Ectodermal cell (in vitro differentiated cells): ENCODE data around the gene ATRN. TPM values are rescaled to one million over a fixed set of nuclear protein-coding genes. Genes with fewer than 3 reads are reported as not detected.
"Not testable (repeated sequence)": the region's sequence is repeated elsewhere in the genome, so short reads cannot be mapped to it uniquely, and the experiment has no call there.

ENCODE experiments used
- H3K27ac ChIP-seq: 2 replicates; pipeline ENCODE4 v1.7.0; 2013; ENCODE audit warnings: mild to moderate bottlenecking, low read depth, low read length; ENCODE audit not compliant: insufficient read depth, poor library complexity, severe bottlenecking
- H3K27me3 ChIP-seq: 2 replicates; pipeline ENCODE4 v1.7.0; 2013; ENCODE audit warnings: mild to moderate bottlenecking, low read length; ENCODE audit not compliant: insufficient read depth, control insufficient read depth, poor library complexity, severe bottlenecking
- H3K36me3 ChIP-seq: one replicate; pipeline ENCODE4 v1.7.0; 2013; ENCODE audit warnings: low read length; ENCODE audit not compliant: control insufficient read depth, insufficient read depth
- H3K4me1 ChIP-seq: one replicate; pipeline ENCODE4 v1.7.0; 2013; ENCODE audit warnings: low read length; ENCODE audit not compliant: control insufficient read depth, insufficient read depth
- H3K4me3 ChIP-seq: 2 replicates; pipeline ENCODE4 v1.7.0; 2013; ENCODE audit warnings: low read depth, low read length, control low read depth; ENCODE audit not compliant: insufficient read depth
- H3K9me3 ChIP-seq: 2 replicates; pipeline ENCODE4 v1.7.0; 2013; ENCODE audit warnings: mild to moderate bottlenecking, low read length, moderate library complexity; ENCODE audit not compliant: control insufficient read depth
- WGBS, 2 experiments: methylation state at CpG; one replicate each; pipeline ENCODE4 v1.1.7; 2013; ENCODE audit warnings: missing lambda C conversion rate in 2 of 2; 5-methylcytosine and 5-hydroxymethylcytosine counted together
- polyA plus RNA-seq, 4 experiments: library from polyadenylated mRNA; stranded (reverse); fragments of 50-300 nt; gene quantifications; one replicate each; pipeline ENCODE4 v1.2.3, GENCODE V29; 2013

Gene ATRN
- 21.9 TPM for polyA plus RNA-seq (2013, experiment 1 of 4)
- polyA plus RNA-seq (2013, experiment 2 of 4), result 25.1 TPM
- polyA plus RNA-seq (2013, experiment 3 of 4), result 18.0 TPM
- 20.7 TPM for polyA plus RNA-seq (2013, experiment 4 of 4)

DNA sequence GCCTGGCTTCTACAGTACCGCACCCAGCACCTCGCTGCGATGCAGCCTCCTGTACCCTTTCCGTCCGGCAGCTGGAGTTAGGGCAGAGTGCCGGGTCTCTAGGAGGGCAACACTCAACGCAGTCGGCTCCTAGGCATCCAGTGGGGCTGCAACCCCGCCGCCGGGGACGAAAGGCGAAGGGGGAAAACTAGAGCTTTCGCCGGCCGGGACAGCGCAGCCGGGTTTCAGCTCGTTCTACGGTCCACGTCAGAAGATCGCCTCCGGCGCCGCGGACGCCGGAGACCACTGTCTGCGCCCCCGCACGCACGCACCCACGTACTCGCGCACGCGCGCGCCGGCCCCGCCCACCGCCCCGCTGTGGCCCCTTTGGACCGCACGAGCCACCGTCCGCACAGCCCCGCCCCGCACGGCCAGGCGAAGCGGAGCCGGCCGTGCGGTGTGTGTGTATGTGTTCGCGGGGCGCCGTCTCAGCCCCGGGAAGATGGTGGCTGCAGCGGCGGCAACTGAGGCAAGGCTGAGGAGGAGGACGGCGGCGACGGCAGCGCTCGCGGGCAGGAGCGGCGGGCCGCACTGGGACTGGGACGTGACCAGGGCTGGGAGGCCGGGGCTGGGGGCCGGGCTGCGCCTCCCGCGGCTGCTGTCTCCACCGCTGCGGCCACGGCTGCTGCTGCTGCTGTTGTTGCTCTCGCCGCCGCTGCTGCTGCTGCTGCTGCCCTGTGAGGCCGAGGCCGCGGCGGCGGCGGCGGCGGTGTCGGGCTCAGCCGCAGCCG lies at the start of gene ATRN:
ATRN (plus strand) TSS at position 392 of the 770 bp plus-strand sequence; CDS start at position 482, 90 bp downstream.
- Histone ChIP-seq H3K36me3 (no peaks in the 10 kb centered on the region), H3K4me3 (peak within 1 kb of the TSS; percentile 75), H3K4me1 (peaks cover 8% of the 10 kb centered on the region), H3K9me3 (no peaks in the 10 kb centered on the region), H3K27me3 (peaks cover 31% of the 10 kb centered on the region), H3K27ac (peak within 1 kb of the TSS; percentile 56)
- WGBS, 2 experiments, result 1% methylated on average over 95 of the region's 95 CpGs

GRCh38 chr20:3421985-3422384 lies 48.8 kb upstream of the ATRN start:
- Histone ChIP-seq H3K9me3 (no peaks in the 10 kb centered on the region), H3K4me1 (no peaks in the 10 kb centered on the region), H3K27me3 (no peaks in the 10 kb centered on the region), H3K27ac (no peak overlapping the region), H3K36me3 (no peaks in the 10 kb centered on the region), H3K4me3 (no peak overlapping the region)
- 72 to 77% methylated on average over 5 to 6 of the region's 6 CpGs for WGBS, 2 experiments

DNA sequence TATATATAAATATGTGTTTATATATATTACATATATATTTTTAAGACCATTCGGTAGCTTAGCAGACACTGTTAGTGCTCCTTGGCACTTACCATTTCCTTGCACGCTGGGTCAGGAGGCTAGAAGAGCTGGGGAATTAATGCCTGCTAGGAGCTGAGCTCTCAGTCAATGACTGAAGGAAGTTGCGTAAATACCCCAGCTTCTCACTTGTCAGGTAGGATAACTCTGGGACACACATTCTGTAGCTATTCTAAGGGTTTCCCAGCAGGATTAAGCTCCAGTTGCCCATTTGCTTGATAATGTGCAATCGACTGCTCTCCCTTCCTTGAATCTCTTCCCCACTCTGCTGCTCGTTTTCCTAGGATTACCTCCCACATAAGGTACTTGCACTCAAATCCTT lies 47.7 kb upstream of the ATRN start:
- Histone ChIP-seq H3K4me1 (no peaks in the 10 kb centered on the region), H3K27ac (no peak overlapping the region), H3K36me3 (no peaks in the 10 kb centered on the region), H3K27me3 (no peaks in the 10 kb centered on the region), H3K9me3 (no peaks in the 10 kb centered on the region), H3K4me3 (no peak overlapping the region)
- 65 to 68% methylated on average over 5 of the region's 5 CpGs for WGBS, 2 experiments

GRCh38 chr20:3426766-3427165 lies 44.1 kb upstream of the ATRN start:
- not testable (repeated sequence) for H3K36me3 ChIP-seq

DNA sequence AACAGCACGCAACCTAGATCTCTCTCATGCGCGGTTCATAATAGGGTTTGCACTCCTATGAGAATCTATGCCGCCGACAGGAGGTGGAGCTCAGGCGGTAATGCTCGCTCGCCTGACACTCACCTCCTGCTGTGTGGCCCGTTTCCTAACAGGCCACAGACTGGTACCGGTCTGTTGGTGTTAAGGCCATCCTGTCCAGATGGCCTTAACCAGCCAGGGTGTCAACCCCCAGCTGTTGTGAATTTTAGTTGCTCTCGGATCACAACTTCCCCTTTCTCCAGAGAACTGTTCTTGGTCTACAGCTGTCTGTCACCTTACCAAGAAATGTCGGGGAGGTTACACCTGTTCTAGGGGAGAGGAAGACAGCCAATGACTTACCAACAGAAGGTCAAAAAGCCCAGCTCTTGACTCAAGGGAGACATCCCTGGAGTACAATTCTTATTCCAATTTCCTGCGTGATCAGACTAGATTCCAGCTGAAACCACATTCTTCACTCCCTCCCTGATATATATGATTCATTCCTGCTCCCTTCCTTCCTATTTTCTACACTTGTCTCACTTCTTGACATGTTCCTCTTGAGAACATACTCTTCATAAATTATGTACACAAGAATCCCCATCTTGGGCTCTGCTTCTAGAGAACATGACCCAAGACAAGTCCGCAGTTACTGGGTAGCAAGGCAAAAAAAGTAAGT lies 40.3 kb upstream of the ATRN start:
- H3K27ac ChIP-seq, result no peak overlapping the region
- no peaks in the 10 kb centered on the region for H3K9me3 ChIP-seq
- H3K36me3 ChIP-seq, result no peaks in the 10 kb centered on the region
- H3K27me3 ChIP-seq, result no peaks in the 10 kb centered on the region
- WGBS, 2 experiments, result 93% methylated on average over 14 of the region's 14 CpGs
- no peaks in the 10 kb centered on the region for H3K4me1 ChIP-seq
- H3K4me3 ChIP-seq, result no peak overlapping the region

More at GRCh38 chr20:3426766-3427165, 44.1 kb upstream of the ATRN start:
- H3K4me1 ChIP-seq, H3K9me3 ChIP-seq, H3K27ac ChIP-seq, H3K4me3 ChIP-seq, H3K27me3 ChIP-seq: not testable (repeated sequence)
- 89 to 94% methylated on average over 4 of the region's 4 CpGs for WGBS, 2 experiments

DNA sequence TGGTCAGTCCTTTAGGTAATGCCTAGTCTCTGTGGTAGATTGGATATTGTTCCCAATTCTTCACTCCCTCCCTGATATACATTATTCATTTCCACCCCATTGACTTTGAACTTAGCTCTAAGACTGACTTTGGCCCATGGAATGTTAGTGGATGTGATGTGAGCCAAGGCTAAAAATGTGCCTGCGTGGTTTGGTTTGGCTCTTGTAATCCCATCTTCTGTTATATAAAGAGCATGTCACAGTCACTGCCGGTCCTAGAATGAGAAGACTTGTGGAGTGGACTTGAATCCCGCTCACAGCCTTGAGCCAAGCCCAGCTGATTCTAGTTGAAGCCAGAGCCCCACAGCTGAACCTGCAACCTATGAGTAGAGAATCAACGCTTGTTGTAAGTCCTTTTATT lies 39.7 kb upstream of the ATRN start:
- no peaks in the 10 kb centered on the region for H3K27me3 ChIP-seq
- H3K4me3 ChIP-seq, result no peak overlapping the region
- no peak overlapping the region for H3K27ac ChIP-seq
- no peaks in the 10 kb centered on the region for H3K9me3 ChIP-seq
- no peaks in the 10 kb centered on the region for H3K36me3 ChIP-seq
- H3K4me1 ChIP-seq, result no peaks in the 10 kb centered on the region
- WGBS, 2 experiments, result 95 to 97% methylated on average over 4 of the region's 4 CpGs

DNA sequence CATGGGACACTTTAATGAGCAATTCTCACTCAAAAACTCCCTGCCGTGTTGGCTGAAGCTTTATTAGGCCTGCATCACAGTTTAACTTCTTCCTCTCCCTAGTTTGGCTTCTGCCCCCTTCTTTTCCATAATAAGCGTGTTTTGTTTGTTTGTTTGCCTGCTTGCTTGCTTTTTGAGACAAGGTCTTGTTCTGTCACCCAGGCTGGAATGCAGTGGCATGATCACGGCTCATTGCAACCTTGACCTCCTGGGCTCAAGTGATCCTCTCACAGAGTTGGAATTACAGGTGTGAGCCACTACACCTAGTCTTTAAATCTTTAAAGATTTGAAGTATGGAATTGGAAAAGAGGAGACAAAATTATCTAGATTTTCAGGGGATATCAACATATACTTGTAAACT lies 38.0 kb upstream of the ATRN start:
- WGBS, 2 experiments, result 83 to 85% methylated on average over 3 of the region's 3 CpGs
- Histone ChIP-seq H3K4me3 (no peak overlapping the region), H3K4me1 (no peaks in the 10 kb centered on the region), H3K27ac (no peak overlapping the region), H3K9me3 (no peaks in the 10 kb centered on the region), H3K27me3 (no peaks in the 10 kb centered on the region), H3K36me3 (no peaks in the 10 kb centered on the region)

- no peak overlapping the region for H3K4me3 ChIP-seq
- 84 to 87% methylated on average over 3 of the region's 3 CpGs for WGBS, 2 experiments
- no peaks in the 10 kb centered on the region for H3K9me3 ChIP-seq
- no peaks in the 10 kb centered on the region for H3K27me3 ChIP-seq
- no peak overlapping the region for H3K27ac ChIP-seq
- H3K36me3 ChIP-seq, result no peaks in the 10 kb centered on the region
- no peaks in the 10 kb centered on the region for H3K4me1 ChIP-seq
These were observed 37.1 kb upstream of the ATRN start for GRCh38 chr20:3433744-3434143.

DNA sequence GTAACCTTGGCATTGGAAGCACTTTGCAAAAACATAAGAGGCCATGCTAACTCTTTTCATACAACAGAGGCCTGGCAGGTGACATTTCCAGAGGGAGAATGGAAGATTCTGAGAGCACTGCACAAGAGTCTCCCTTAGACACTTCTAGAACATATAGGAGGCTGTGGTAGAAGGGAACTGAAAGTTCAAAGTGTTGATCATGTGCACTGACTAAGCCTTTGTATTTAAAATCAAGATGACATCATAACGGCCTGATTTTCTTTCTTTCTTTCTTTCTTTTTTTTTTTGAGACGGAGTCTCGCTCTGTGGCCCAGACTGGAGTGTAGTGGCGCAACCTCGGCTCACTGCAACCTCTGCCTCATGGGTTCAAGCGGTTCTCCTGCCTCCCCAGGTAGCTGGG lies 36.6 kb upstream of the ATRN start:
- Histone ChIP-seq H3K4me3 (no peak overlapping the region), H3K9me3 (no peaks in the 10 kb centered on the region), H3K27me3 (no peaks in the 10 kb centered on the region), H3K36me3 (no peaks in the 10 kb centered on the region), H3K4me1 (no peaks in the 10 kb centered on the region), H3K27ac (no peak overlapping the region)
- 93 to 94% methylated on average over 6 of the region's 6 CpGs for WGBS, 2 experiments

GRCh38 chr20:3436864-3437574 lies 33.8 kb upstream of the ATRN start:
- Histone ChIP-seq H3K4me3 (no peak overlapping the region), H3K4me1 (no peaks in the 10 kb centered on the region), H3K9me3 (no peaks in the 10 kb centered on the region), H3K27me3 (no peaks in the 10 kb centered on the region), H3K36me3 (no peaks in the 10 kb centered on the region), H3K27ac (no peak overlapping the region)
- WGBS, 2 experiments, result 93 to 94% methylated on average over 2 of the region's 2 CpGs
